Measurements from ENCODE around the gene NPBWR2.

- no peak for TF ChIP-seq CTCF (IDR thresholded peaks at IDR 0.05; ENCODE audit: low read length)
- TF ChIP-seq EZH2 (optimal IDR thresholded peaks at IDR 0.05; ENCODE audit: low read depth, low read length): no peak
Observed at GRCh38 chr20:64151633-64152530, 44.5 kb upstream of the NPBWR2 start.

All from MM.1S (cell line).